Duodenal mucosa (tissue), 2 donors: ENCODE data around the gene APOL3.

Experiments used
- H3K27ac ChIP-seq: one replicate; pipeline ENCODE4 v1.7.0; 2013; ENCODE audit warnings: low read depth, low read length
- H3K27me3 ChIP-seq, 2 donors: one replicate each; pipeline ENCODE4 v1.7.0; 2013; ENCODE audit warnings: low read length in 2 of 2, control low read depth in 1 of 2; ENCODE audit not compliant: insufficient read depth in 2 of 2, control insufficient read depth in 1 of 2
- H3K36me3 ChIP-seq, 2 donors: one replicate each; pipeline ENCODE4 v1.7.0; 2013; ENCODE audit warnings: low read length in 2 of 2, control low read depth in 1 of 2; ENCODE audit not compliant: insufficient read depth in 2 of 2, control insufficient read depth in 1 of 2
- H3K4me1 ChIP-seq, 2 donors: one replicate each; pipeline ENCODE4 v1.7.0; 2013; ENCODE audit warnings: low read length in 2 of 2, control low read depth in 1 of 2; ENCODE audit not compliant: insufficient read depth in 2 of 2, control insufficient read depth in 1 of 2
- H3K4me3 ChIP-seq, 2 donors: one replicate each; pipeline ENCODE4 v1.7.0; 2013; ENCODE audit warnings: low read length in 2 of 2, low read depth in 1 of 2
- H3K9ac ChIP-seq, 2 donors: one replicate each; pipeline ENCODE4 v1.7.0; 2013; ENCODE audit warnings: low read length in 2 of 2, low read depth in 1 of 2
- H3K9me3 ChIP-seq, 2 donors: one replicate each; pipeline ENCODE4 v1.7.0; 2013; ENCODE audit warnings: low read length in 2 of 2, control low read depth in 1 of 2; ENCODE audit not compliant: control insufficient read depth in 1 of 2

Gene APOL3

GRCh38 chr22:36182056-36182455 is 21.5 kb upstream of the APOL3 start:
- peaks cover 5 to 7% of the 10 kb centered on the region in 2 donors for H3K4me1 ChIP-seq
- no peak overlapping the region for H3K9ac ChIP-seq
- H3K36me3 ChIP-seq = no peaks in the 10 kb centered on the region
- no peak overlapping the region for H3K4me3 ChIP-seq
- no peaks in the 10 kb centered on the region for H3K9me3 ChIP-seq
- no peaks in the 10 kb centered on the region for H3K27me3 ChIP-seq
- no peak overlapping the region for H3K27ac ChIP-seq

GRCh38 chr22:36180928-36181327 is 20.4 kb upstream of the APOL3 start:
- no peaks in the 10 kb centered on the region for H3K27me3 ChIP-seq

GRCh38 chr22:36180038-36180880 is 19.7 kb upstream of the APOL3 start:
- Histone ChIP-seq H3K4me1 (peaks cover 5 to 7% of the 10 kb centered on the region in 2 donors), H3K9ac (no peak overlapping the region), H3K9me3 (no peaks in the 10 kb centered on the region), H3K36me3 (no peaks in the 10 kb centered on the region), H3K27me3 (no peaks in the 10 kb centered on the region), H3K4me3 (no peak overlapping the region), H3K27ac (no peak overlapping the region)

More at GRCh38 chr22:36180928-36181327, 20.4 kb upstream of the APOL3 start:
- no peak overlapping the region for H3K4me3 ChIP-seq
- H3K9me3 ChIP-seq = no peaks in the 10 kb centered on the region
- no peaks in the 10 kb centered on the region for H3K36me3 ChIP-seq
- H3K4me1 ChIP-seq = peaks cover 5 to 7% of the 10 kb centered on the region in 2 donors
- H3K9ac ChIP-seq = no peak overlapping the region
- H3K27ac ChIP-seq = no peak overlapping the region

GRCh38 chr22:36177160-36177559 is 16.6 kb upstream of the APOL3 start:
- peaks cover 4 to 5% of the 10 kb centered on the region in 2 donors for H3K4me1 ChIP-seq
- no peak overlapping the region for H3K4me3 ChIP-seq
- H3K27ac ChIP-seq = no peak overlapping the region
- no peaks in the 10 kb centered on the region for H3K27me3 ChIP-seq
- no peaks in the 10 kb centered on the region for H3K36me3 ChIP-seq
- no peak overlapping the region for H3K9ac ChIP-seq
- no peaks in the 10 kb centered on the region for H3K9me3 ChIP-seq

GRCh38 chr22:36175892-36176291 is 15.3 kb upstream of the APOL3 start:
- no peak overlapping the region for H3K27ac ChIP-seq
- H3K27me3 ChIP-seq = no peaks in the 10 kb centered on the region
- no peaks in the 10 kb centered on the region for H3K9me3 ChIP-seq
- peaks cover 4 to 5% of the 10 kb centered on the region in 2 donors for H3K4me1 ChIP-seq
- no peak overlapping the region for H3K9ac ChIP-seq
- no peaks in the 10 kb centered on the region for H3K36me3 ChIP-seq
- no peak overlapping the region for H3K4me3 ChIP-seq

GRCh38 chr22:36171941-36172340 is 11.4 kb upstream of the APOL3 start:
- Histone ChIP-seq H3K36me3 (no peaks in the 10 kb centered on the region), H3K4me1 (no peaks in the 10 kb centered on the region), H3K27me3 (no peaks in the 10 kb centered on the region), H3K9ac (no peak overlapping the region), H3K4me3 (no peak overlapping the region), H3K9me3 (no peaks in the 10 kb centered on the region), H3K27ac (no peak overlapping the region)

- H3K9ac ChIP-seq = no peak overlapping the region
- H3K9me3 ChIP-seq = no peaks in the 10 kb centered on the region
- H3K27ac ChIP-seq = no peak overlapping the region
- peaks cover 3 to 8% of the 10 kb centered on the region in 2 donors for H3K4me1 ChIP-seq
- no peaks in the 10 kb centered on the region for H3K36me3 ChIP-seq
- no peak overlapping the region for H3K4me3 ChIP-seq
- no peaks in the 10 kb centered on the region for H3K27me3 ChIP-seq
Observed at GRCh38 chr22:36166518-36167220, 6.1 kb upstream of the APOL3 start.

GRCh38 chr22:36166086-36166485 is 5.5 kb upstream of the APOL3 start:
- no peaks in the 10 kb centered on the region for H3K9me3 ChIP-seq
- no peaks in the 10 kb centered on the region for H3K36me3 ChIP-seq
- H3K9ac ChIP-seq = no peak overlapping the region
- no peak overlapping the region for H3K27ac ChIP-seq
- H3K27me3 ChIP-seq = no peaks in the 10 kb centered on the region
- peaks cover 8 to 13% of the 10 kb centered on the region in 2 donors for H3K4me1 ChIP-seq
- H3K4me3 ChIP-seq = no peak overlapping the region

- H3K4me3 ChIP-seq = no peak overlapping the region
- no peaks in the 10 kb centered on the region for H3K27me3 ChIP-seq
- peaks cover 16 to 20% of the 10 kb centered on the region in 2 donors for H3K4me1 ChIP-seq
- H3K9me3 ChIP-seq = no peaks in the 10 kb centered on the region
- H3K27ac ChIP-seq = no peak overlapping the region
- no peaks in the 10 kb centered on the region for H3K36me3 ChIP-seq
- H3K9ac ChIP-seq = no peak overlapping the region
Observed at GRCh38 chr22:36165141-36165540, 4.6 kb upstream of the APOL3 start.

- Histone ChIP-seq H3K4me1 (peaks cover 16 to 23% of the 10 kb centered on the region in 2 donors), H3K36me3 (no peaks in the 10 kb centered on the region), H3K4me3 (no peak overlapping the region), H3K9ac (no peak overlapping the region), H3K27ac (no peak overlapping the region), H3K27me3 (no peaks in the 10 kb centered on the region), H3K9me3 (no peaks in the 10 kb centered on the region)
Observed at GRCh38 chr22:36164621-36165020, 4.1 kb upstream of the APOL3 start.
